Dendritic cell treated with granulocyte-macrophage colony-stimulating factor and Interleukin-4, amounts not matched to agents 40 ng/mL and 50 ng/mL, for 4 days (primary cell): ENCODE results near the gene TRAPPC3L.
A peak's percentile ranks its signal among the peaks of the same experiment; 100 is the strongest.

Experiments
- H3K27ac Mint-ChIP-seq: one replicate; pipeline ENCODE4 v1.8.0; 2022; ENCODE audit warnings: mild to moderate bottlenecking, mixed read lengths
- H3K27me3 Mint-ChIP-seq: one replicate; pipeline ENCODE4 v1.8.0; 2022; ENCODE audit warnings: mild to moderate bottlenecking, mixed read lengths
- H3K36me3 Mint-ChIP-seq: one replicate; pipeline ENCODE4 v1.8.0; 2022; ENCODE audit warnings: low read depth, mixed read lengths
- H3K4me1 Mint-ChIP-seq: one replicate; pipeline ENCODE4 v1.8.0; 2022; ENCODE audit warnings: low read depth, mixed read lengths
- H3K4me3 Mint-ChIP-seq: one replicate; pipeline ENCODE4 v1.8.0; 2022; ENCODE audit warnings: mild to moderate bottlenecking, moderate library complexity, mixed read lengths
- H3K9me3 Mint-ChIP-seq: one replicate; pipeline ENCODE4 v1.8.0; 2022; ENCODE audit warnings: mixed read lengths
- intact Hi-C: fragments of 100-400 bp; cut with micrococcal nuclease; formaldehyde crosslinking; loops from one replicate; pipeline ENCODE4 v1.15.0; 2022

The TRAPPC3L gene

DNA sequence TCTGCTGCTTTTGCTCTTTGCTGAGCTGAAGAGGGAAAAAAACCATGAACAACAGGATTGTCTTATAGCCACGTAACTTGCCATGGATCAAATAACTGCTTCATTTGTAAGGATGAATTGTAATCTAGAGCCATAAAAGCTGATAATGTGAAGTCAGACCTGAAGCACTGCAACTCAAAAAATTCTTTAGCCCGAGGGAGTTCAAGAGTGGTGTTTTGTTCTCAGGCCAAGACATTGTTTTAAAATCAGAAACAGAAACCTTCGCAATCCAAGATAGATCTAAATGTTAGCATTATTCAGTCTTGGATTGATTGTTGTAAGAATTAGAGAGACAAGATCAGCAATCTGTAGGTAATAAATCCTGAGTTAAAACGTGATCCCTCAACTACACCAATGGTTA lies at the start of gene TRAPPC3L:
TSS of gene TRAPPC3L (minus strand) at position 34 of the 400 bp plus-strand sequence. CDS start 170 bp downstream, outside the sequence.
- H3K36me3 Mint-ChIP-seq = no peaks in the 10 kb centered on the region
- H3K27ac Mint-ChIP-seq = no peak within 1 kb of the TSS
- no peaks in the 10 kb centered on the region for H3K9me3 Mint-ChIP-seq
- peaks cover 4% of the 10 kb centered on the region for H3K4me1 Mint-ChIP-seq
- intact Hi-C loops = no loop called here
- peaks cover 4% of the 10 kb centered on the region for H3K27me3 Mint-ChIP-seq
- H3K4me3 Mint-ChIP-seq = no peak within 1 kb of the TSS

GRCh38 chr6:116595247-116595646 lies 49.8 kb upstream of the TRAPPC3L start:
- H3K36me3 Mint-ChIP-seq = peaks cover 52% of the 10 kb centered on the region
- no peaks in the 10 kb centered on the region for H3K4me1 Mint-ChIP-seq
- intact Hi-C loops = no loop called here
- H3K27ac Mint-ChIP-seq = no peak overlapping the region
- no peak overlapping the region for H3K4me3 Mint-ChIP-seq
- H3K27me3 Mint-ChIP-seq = no peaks in the 10 kb centered on the region
- no peaks in the 10 kb centered on the region for H3K9me3 Mint-ChIP-seq

GRCh38 chr6:116586738-116587137 lies 41.3 kb upstream of the TRAPPC3L start:
- peaks cover 72% of the 10 kb centered on the region for H3K36me3 Mint-ChIP-seq

DNA sequence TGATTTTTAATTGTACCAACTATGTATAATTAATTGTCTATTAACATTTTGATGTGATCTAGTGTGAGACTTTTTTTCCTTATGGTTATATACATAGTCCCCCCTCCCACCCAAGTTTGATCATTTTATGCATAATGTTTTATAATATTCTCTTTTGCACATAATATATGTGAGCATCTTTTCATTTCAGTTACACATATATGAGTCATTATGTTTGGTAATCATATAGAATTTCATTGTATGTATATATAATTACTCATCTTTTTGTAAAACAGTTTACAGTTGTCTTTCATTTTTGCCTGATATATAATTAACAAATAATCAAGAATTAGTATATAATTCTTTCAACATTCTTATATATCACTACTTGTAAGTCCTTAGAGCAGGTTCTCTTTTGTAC lies 40.8 kb upstream of the TRAPPC3L start:
- Mint-ChIP-seq H3K27ac (no peak overlapping the region), H3K27me3 (no peaks in the 10 kb centered on the region), H3K4me1 (no peaks in the 10 kb centered on the region), H3K9me3 (no peaks in the 10 kb centered on the region), H3K4me3 (no peak overlapping the region), H3K36me3 (peaks cover 67% of the 10 kb centered on the region)
- intact Hi-C loops = loop anchor here (5.0 kb wide), 1 partner anchor 66 kb away; no protein-coding TSS in a partner anchor

More at GRCh38 chr6:116586738-116587137, 41.3 kb upstream of the TRAPPC3L start:
- intact Hi-C loops = loop anchor here (5.0 kb wide), 1 partner anchor 66 kb away; no protein-coding TSS in a partner anchor
- Mint-ChIP-seq H3K4me3 (no peak overlapping the region), H3K27me3 (no peaks in the 10 kb centered on the region), H3K27ac (no peak overlapping the region), H3K4me1 (no peaks in the 10 kb centered on the region), H3K9me3 (no peaks in the 10 kb centered on the region)

DNA sequence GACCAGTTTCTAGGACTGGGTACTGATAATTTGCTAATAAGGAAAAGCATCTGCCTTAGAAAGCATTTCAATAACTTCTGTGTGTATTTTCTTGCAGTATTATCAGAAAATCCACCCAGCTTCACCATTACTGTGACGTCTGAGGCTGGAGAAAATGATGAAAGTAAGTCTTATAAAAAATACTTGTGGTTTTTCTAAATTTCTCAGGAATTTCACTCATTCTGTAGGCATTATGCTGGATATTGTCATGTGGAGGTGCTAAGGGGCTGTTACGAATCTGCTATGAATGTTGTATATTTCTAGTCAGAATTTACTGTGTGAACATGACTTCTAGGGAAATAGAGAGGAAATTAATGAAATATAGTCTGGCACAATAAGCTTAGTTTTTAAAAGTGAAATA lies 34.7 kb upstream of the TRAPPC3L start:
- Mint-ChIP-seq H3K4me1 (peaks cover 18% of the 10 kb centered on the region), H3K27ac (no peak overlapping the region), H3K36me3 (peaks cover 47% of the 10 kb centered on the region), H3K9me3 (no peaks in the 10 kb centered on the region), H3K27me3 (no peaks in the 10 kb centered on the region), H3K4me3 (no peak overlapping the region)
- intact Hi-C loops = no loop called here

GRCh38 chr6:116579143-116579542 lies 33.7 kb upstream of the TRAPPC3L start:
- H3K36me3 Mint-ChIP-seq = peaks cover 48% of the 10 kb centered on the region
- intact Hi-C loops = no loop called here
- H3K4me3 Mint-ChIP-seq = no peak overlapping the region
- H3K27me3 Mint-ChIP-seq = no peaks in the 10 kb centered on the region
- peaks cover 24% of the 10 kb centered on the region for H3K4me1 Mint-ChIP-seq
- H3K27ac Mint-ChIP-seq = no peak overlapping the region
- no peaks in the 10 kb centered on the region for H3K9me3 Mint-ChIP-seq

GRCh38 chr6:116578335-116578734 lies 32.9 kb upstream of the TRAPPC3L start:
- Mint-ChIP-seq H3K27me3 (no peaks in the 10 kb centered on the region), H3K27ac (no peak overlapping the region), H3K4me3 (no peak overlapping the region), H3K36me3 (peaks cover 49% of the 10 kb centered on the region), H3K9me3 (no peaks in the 10 kb centered on the region), H3K4me1 (peaks cover 27% of the 10 kb centered on the region)
- intact Hi-C loops = no loop called here

- Mint-ChIP-seq H3K36me3 (peaks cover 40% of the 10 kb centered on the region), H3K27ac (no peak overlapping the region), H3K27me3 (no peaks in the 10 kb centered on the region), H3K4me3 (no peak overlapping the region), H3K4me1 (peaks cover 33% of the 10 kb centered on the region), H3K9me3 (no peaks in the 10 kb centered on the region)
- intact Hi-C loops = no loop called here
Observed at GRCh38 chr6:116577486-116577885, 32.0 kb upstream of the TRAPPC3L start.

DNA sequence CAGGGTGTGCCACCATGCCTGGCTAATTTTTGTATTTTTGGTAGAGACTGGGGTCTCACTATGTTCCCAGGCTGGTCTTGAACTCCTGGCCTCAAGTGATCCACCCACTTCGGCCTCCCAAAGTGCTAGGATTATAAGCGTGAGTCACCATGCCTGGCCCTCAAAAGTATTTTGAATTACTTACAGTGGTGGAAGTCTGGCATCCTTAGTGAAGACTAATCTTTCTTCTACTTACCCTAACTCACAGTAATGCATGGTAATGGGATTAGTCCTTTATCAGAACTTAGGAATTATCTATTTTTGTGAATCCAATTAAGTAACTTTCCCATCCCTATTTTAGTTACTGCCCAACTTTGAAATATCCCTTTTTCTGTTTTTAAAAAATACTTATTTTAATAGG lies 29.7 kb upstream of the TRAPPC3L start:
- H3K27ac Mint-ChIP-seq = no peak overlapping the region
- H3K9me3 Mint-ChIP-seq = no peaks in the 10 kb centered on the region
- peaks cover 40% of the 10 kb centered on the region for H3K4me1 Mint-ChIP-seq
- no peak overlapping the region for H3K4me3 Mint-ChIP-seq
- no peaks in the 10 kb centered on the region for H3K27me3 Mint-ChIP-seq
- intact Hi-C loops = no loop called here
- H3K36me3 Mint-ChIP-seq = peaks cover 51% of the 10 kb centered on the region

GRCh38 chr6:116572162-116572561 lies 26.7 kb upstream of the TRAPPC3L start:
- H3K27ac Mint-ChIP-seq = peak overlapping the region; percentile 94
- peak overlapping the region; percentile 97 for H3K4me3 Mint-ChIP-seq
- no peaks in the 10 kb centered on the region for H3K27me3 Mint-ChIP-seq
- H3K9me3 Mint-ChIP-seq = peaks cover under 1% of the 10 kb centered on the region
- H3K4me1 Mint-ChIP-seq = peaks cover 56% of the 10 kb centered on the region
- intact Hi-C loops = loop anchor here (5.0 kb wide), 1 partner anchor 95 kb away; the partner anchor contains the start of gene ZUP1
- peaks cover 44% of the 10 kb centered on the region for H3K36me3 Mint-ChIP-seq

GRCh38 chr6:116571683-116572000 lies 26.2 kb upstream of the TRAPPC3L start:
- peaks cover 51% of the 10 kb centered on the region for H3K4me1 Mint-ChIP-seq

GRCh38 chr6:116570856-116571682 lies 25.6 kb upstream of the TRAPPC3L start, which contains the start of gene RWDD1:
Gene RWDD1, plus strand, starts transcription at chr6:116571504. Its CDS starts 79 bp downstream, at chr6:116571583.
- peaks cover 9% of the 10 kb centered on the region for H3K9me3 Mint-ChIP-seq
- H3K4me1 Mint-ChIP-seq = peaks cover 45% of the 10 kb centered on the region
- H3K27ac Mint-ChIP-seq = peak within 1 kb of the TSS; percentile 94
- H3K36me3 Mint-ChIP-seq = peaks cover 35% of the 10 kb centered on the region
- peak within 1 kb of the TSS; percentile 97 for H3K4me3 Mint-ChIP-seq
- H3K27me3 Mint-ChIP-seq = no peaks in the 10 kb centered on the region
- intact Hi-C loops = loop anchor here (2.0 to 5.0 kb wide), 2 partner anchors 96 to 292 kb away; partner anchors contain the start of genes TSPYL1 and ZUP1

More at GRCh38 chr6:116571683-116572000, 26.2 kb upstream of the TRAPPC3L start:
- Mint-ChIP-seq H3K27me3 (no peaks in the 10 kb centered on the region), H3K27ac (peak overlapping the region; percentile 94), H3K4me3 (peak overlapping the region; percentile 97), H3K36me3 (peaks cover 41% of the 10 kb centered on the region), H3K9me3 (peaks cover 6% of the 10 kb centered on the region)
- intact Hi-C loops = loop anchor here (2.0 to 5.0 kb wide), 2 partner anchors 96 to 293 kb away; partner anchors contain the start of genes TSPYL1 and ZUP1

- Mint-ChIP-seq H3K27me3 (peaks cover 10% of the 10 kb centered on the region), H3K27ac (peak overlapping the region; percentile 63), H3K4me3 (no peak overlapping the region), H3K36me3 (peaks cover 16% of the 10 kb centered on the region), H3K9me3 (peaks cover 9% of the 10 kb centered on the region), H3K4me1 (peaks cover 44% of the 10 kb centered on the region)
- intact Hi-C loops = no loop called here
Observed at GRCh38 chr6:116568821-116569755, 23.6 kb upstream of the TRAPPC3L start.
